ENCODE data around the gene SPIN2A. TPM values are rescaled to one million over a fixed set of nuclear protein-coding genes. Genes with fewer than 3 reads are reported as not detected.
"Not testable (repeated sequence)": the region's sequence is repeated elsewhere in the genome, so short reads cannot be mapped to it uniquely, and the experiment has no call there.

Gene SPIN2A
- total RNA-seq: under 1 TPM; 0.20 to 0.24 (median 0.22) TPM

DNA sequence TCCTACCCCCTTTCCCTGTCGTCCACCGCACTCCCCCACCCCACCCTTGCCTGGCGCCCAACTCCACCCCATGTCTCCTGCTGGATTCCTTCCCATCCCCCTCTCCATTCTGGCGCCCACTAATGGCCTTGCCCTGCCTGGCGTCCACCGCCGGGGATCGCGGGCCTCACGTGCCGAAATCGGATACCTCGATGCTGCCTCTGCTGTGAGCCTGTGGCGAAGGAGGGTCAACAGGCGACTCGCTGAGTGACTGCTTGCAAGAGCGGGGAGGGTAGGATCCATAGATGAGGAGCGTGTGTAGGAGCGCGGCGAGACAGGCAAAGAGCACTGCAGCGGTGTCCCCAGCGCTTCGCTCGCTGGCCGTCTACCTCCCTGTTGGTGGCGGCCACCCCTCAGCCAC is at the start of gene SPIN2A:
TSS of gene SPIN2A (minus strand) at position 325 of the 400 bp plus-strand sequence. CDS start 800 bp downstream, outside the sequence.
- H3K4me3 Mint-ChIP-seq, ATAC-seq: not testable (repeated sequence)

DNA sequence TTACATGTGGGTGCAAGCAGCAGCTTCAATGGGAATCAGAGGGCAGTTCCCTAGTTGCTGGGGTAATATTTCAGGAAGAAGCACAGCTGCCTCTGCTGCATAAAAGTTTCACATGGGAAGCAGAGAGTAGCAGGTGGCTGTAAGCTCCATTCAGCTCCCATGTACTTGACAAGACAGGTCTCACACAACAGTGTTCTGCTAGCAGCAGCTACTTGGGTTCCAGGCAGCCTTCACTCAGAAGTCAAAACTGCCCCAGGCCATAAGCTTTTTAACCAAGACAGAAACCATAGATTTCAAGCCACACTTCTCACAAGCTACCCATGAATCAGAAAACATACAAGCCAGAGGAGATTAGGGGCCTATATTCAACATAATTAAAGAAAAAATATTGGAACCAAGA is 41.4 kb upstream of the SPIN2A start:
- H3K27me3 Mint-ChIP-seq (ENCODE audit: low read depth): no peaks in the 10 kb centered on the region
- ATAC-seq: no peak

More for the DNA sequence above, at the start of gene SPIN2A:
- not testable (repeated sequence) for H3K9me3 Mint-ChIP-seq; H3K27me3 Mint-ChIP-seq (ENCODE audit: low read depth); DNase-seq; H3K36me3 Mint-ChIP-seq (ENCODE audit: insufficient read depth); H3K4me1 Mint-ChIP-seq (ENCODE audit: low read depth)

DNA sequence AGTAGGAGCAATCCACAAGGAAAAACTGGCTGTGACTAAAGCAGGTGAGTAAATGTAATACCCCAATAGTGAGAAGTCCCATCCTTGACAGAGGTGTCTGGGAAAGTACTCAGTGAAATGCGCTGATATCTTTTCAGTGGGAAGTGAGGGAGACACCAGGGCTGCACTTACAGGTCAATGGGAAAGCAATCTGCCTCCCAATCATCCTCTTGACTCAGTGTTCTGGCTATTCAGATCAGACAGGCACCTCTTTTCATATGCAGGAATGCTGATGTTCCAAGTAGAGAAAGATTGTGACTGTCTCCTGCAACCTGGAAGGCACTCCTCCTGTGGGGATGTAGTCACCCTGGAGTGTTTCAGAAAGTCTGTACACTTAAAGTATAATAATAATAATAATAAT is 39.9 kb upstream of the SPIN2A start:
- Mint-ChIP-seq H3K4me3 (no peak overlapping the region), H3K27me3 (ENCODE audit: low read depth) (no peaks in the 10 kb centered on the region), H3K4me1 (ENCODE audit: low read depth) (no peaks in the 10 kb centered on the region), H3K36me3 (ENCODE audit: insufficient read depth) (no peaks in the 10 kb centered on the region), H3K9me3 (peaks cover 16% of the 10 kb centered on the region)
- ATAC-seq (no peak), DNase-seq (no peak)

More for the DNA sequence above, 41.4 kb upstream of the SPIN2A start:
- Mint-ChIP-seq H3K4me1 (ENCODE audit: low read depth) (no peaks in the 10 kb centered on the region), H3K36me3 (ENCODE audit: insufficient read depth) (no peaks in the 10 kb centered on the region), H3K9me3 (peaks cover 19% of the 10 kb centered on the region), H3K4me3 (no peak overlapping the region)
- no peak for DNase-seq

DNA sequence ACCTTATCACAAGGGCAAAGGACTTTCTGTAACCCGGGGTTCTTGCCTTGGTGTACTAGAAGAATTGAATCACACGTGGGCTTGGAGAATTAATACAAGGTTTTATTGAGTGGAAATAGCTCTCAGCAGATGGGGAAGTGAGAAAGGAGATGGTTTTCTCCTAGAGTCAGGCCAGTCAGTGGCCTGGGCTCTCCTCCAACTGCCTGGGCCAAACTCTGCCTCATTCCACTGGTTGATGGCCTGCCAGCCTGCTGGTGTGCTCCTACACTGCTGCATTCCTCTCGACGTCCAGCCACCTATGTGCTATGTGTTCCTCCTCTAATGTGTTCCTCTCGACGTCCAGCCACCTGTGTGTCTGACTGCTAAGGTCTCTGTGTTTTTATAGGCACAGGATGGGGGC is 35.3 kb upstream of the SPIN2A start:
- H3K36me3 Mint-ChIP-seq (ENCODE audit: insufficient read depth): no peaks in the 10 kb centered on the region
- no peaks in the 10 kb centered on the region for H3K27me3 Mint-ChIP-seq (ENCODE audit: low read depth)
- ATAC-seq: no peak
- no peaks in the 10 kb centered on the region for H3K9me3 Mint-ChIP-seq
- H3K4me1 Mint-ChIP-seq (ENCODE audit: low read depth): no peaks in the 10 kb centered on the region
- DNase-seq: no peak
- no peak overlapping the region for H3K4me3 Mint-ChIP-seq

DNA sequence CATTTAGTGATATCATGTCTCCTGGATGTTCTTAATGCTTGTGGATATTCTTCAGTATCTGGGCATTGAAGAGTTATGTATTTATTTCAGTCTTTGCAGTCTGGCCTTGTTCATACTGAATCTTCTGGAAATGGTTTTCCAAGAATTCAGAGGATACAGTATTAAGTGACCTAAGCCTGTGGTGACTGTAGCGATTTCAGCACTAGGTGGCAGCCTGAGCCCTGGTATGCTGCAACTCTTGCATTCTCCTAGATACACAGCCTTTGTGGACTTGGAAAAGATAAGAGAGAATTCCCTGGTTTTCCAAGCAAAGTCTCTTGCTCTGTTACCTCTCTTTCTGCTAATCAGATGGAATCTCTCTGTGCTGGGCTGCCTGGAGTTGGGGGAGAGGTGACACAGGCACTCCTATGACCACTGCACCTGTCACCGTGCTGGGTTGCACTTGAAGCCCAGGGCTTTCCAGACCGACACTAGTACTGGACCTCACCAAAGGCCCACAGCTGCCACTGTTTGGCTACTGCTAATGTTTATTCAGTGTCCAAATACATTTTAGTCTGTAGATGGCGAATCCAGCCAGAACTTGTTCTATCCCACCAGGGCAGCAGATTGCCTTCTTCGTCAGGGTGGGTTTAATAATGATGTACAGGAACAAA is 19.3 kb upstream of the SPIN2A start:
- DNase-seq: no peak
- ATAC-seq: no peak
- Mint-ChIP-seq H3K4me1 (ENCODE audit: low read depth) (no peaks in the 10 kb centered on the region), H3K4me3 (no peak overlapping the region), H3K36me3 (ENCODE audit: insufficient read depth) (peaks cover 7% of the 10 kb centered on the region), H3K27me3 (ENCODE audit: low read depth) (no peaks in the 10 kb centered on the region), H3K9me3 (peaks cover 12% of the 10 kb centered on the region)

DNA sequence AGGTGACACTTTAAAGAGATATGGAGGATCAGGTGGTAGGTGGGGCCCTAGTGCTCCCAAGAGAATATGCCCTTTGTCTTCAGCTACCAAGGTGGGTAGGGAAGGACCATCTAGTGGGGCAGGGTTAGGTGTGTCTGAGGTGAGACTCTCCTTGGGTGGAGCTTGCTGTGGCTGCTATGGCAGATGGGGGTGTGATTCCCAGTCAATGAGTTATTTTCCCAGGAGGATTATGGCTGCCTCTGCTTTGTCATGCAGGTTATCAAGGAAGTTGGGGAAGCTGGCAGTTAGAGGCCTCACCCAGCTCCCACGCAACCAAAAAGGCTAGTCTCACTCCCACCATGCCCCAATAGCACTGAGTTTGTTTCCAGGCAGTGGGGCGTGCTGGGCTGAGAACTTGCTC is 18.0 kb upstream of the SPIN2A start:
- no peak for ATAC-seq

DNA sequence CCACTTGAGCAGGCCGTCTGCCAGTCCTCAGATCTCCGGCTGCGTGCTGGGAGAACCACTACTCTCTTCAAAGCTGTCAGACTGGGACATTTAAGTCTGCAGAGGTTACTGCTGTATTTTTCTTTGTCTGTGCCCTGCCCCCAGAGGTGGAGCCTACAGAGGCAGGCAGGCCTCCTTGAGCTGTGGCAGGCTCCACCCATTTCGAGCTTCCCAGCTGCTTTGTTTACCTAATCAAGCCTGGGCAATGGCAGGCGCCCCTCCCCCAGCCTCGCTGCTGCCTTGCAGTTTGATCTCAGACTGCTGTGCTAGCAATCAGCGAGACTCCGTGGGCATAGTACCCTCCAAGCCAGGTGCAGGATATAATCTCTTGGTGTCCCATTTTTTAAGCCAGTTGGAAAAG is 15.0 kb upstream of the SPIN2A start:
- H3K4me1 Mint-ChIP-seq (ENCODE audit: low read depth); DNase-seq; H3K4me3 Mint-ChIP-seq; H3K27me3 Mint-ChIP-seq (ENCODE audit: low read depth); ATAC-seq: not testable (repeated sequence)
- Mint-ChIP-seq H3K36me3 (ENCODE audit: insufficient read depth) (peaks cover 18% of the 10 kb centered on the region), H3K9me3 (peaks cover 16% of the 10 kb centered on the region)

More for the DNA sequence above, 18.0 kb upstream of the SPIN2A start:
- Mint-ChIP-seq H3K27me3 (ENCODE audit: low read depth) (no peaks in the 10 kb centered on the region), H3K4me3 (no peak overlapping the region), H3K9me3 (peaks cover 12% of the 10 kb centered on the region), H3K4me1 (ENCODE audit: low read depth) (no peaks in the 10 kb centered on the region), H3K36me3 (ENCODE audit: insufficient read depth) (peaks cover 6% of the 10 kb centered on the region)
- no peak for DNase-seq

DNA sequence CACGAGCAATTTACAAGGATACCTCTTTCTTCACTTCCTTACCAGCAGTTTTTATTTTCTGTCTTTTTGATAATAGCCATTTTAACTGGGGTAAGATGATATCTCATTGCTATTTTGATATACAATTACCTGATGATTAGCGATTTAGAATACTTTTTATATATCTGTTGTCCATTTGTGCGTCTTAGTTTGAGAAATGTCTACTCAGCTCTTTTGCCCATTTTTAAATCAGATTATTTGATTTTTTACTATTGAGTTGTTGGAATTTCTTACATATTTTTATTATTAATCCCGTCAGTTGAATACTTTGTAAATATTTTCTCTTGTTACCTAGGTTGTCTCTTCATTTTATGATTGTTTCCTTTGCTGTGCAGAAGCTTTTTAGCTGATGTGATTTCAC is 1.5 kb upstream of the SPIN2A start:
- peaks cover 10% of the 10 kb centered on the region for H3K4me1 Mint-ChIP-seq (ENCODE audit: low read depth)
- DNase-seq (no peak), ATAC-seq (no peak)
- no peaks in the 10 kb centered on the region for H3K27me3 Mint-ChIP-seq (ENCODE audit: low read depth)
- no peaks in the 10 kb centered on the region for H3K36me3 Mint-ChIP-seq (ENCODE audit: insufficient read depth)
- no peaks in the 10 kb centered on the region for H3K9me3 Mint-ChIP-seq
- no peak overlapping the region for H3K4me3 Mint-ChIP-seq

DNA sequence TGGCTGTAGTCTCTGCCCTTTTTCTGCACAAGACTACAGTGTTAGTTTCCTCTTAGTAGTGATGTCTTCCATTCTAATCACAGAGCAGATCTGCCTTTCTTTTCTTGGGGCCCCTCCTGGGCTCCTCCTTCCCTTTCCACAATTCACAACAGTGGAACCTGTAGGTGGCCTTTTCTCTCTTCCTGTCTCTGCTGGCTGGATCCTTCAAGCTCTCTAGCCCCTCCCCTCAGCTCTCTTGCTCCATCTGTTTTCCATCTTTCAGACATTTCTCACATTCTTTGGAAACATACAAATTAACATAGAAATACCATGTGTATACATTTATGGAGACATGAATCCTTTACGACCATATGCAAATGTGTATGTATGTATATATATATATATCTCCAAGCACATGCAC is 304 bp upstream of the SPIN2A start:
- Mint-ChIP-seq H3K4me1 (ENCODE audit: low read depth) (peaks cover 8% of the 10 kb centered on the region), H3K9me3 (no peaks in the 10 kb centered on the region), H3K4me3 (no peak overlapping the region), H3K27me3 (ENCODE audit: low read depth) (no peaks in the 10 kb centered on the region), H3K36me3 (ENCODE audit: insufficient read depth) (no peaks in the 10 kb centered on the region)
- ATAC-seq (no peak), DNase-seq (no peak)

DNA sequence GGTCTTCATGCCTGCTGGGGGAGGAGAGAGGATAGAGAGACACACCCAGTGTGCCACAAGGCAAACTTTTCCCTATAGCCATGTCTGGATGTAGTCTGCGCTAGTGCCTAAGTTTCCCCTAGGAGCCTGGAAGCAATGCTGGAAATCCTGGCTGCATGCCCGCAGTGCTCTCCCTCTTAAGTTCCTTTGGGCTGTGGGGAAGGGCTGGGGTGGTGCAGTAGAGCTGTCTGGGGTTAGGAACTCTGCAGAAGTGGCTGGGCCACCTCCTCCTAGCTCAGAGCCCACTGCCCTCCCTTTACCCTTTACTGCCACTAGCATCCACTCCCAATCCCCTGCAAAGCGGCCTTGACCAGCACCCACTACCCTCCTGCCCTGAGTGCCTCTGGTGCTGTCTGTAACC is 608 bp downstream of the SPIN2A start:
- not testable (repeated sequence) for H3K36me3 Mint-ChIP-seq (ENCODE audit: insufficient read depth); H3K4me1 Mint-ChIP-seq (ENCODE audit: low read depth); H3K4me3 Mint-ChIP-seq; DNase-seq; H3K27me3 Mint-ChIP-seq (ENCODE audit: low read depth); H3K9me3 Mint-ChIP-seq; ATAC-seq

DNA sequence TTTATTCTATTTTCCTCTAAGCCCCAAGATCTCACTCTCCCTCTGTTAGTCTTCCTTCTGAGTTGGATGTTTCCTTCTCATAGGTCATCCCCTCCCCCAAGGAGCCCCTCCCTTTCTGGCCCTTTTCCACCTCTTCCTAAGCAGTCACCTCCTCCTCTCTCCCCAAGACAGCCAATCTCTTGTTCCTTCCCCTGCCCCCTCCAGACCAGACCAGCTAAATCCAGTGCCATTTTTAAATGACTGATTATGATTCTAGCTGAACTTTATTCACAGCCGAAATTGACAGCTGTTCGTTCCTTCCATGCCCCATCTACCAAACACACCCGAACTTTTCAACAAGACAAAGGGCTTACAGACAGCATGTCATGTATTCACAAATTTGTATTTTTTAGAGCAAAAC is 1.9 kb downstream of the SPIN2A start:
- H3K4me1 Mint-ChIP-seq (ENCODE audit: low read depth): no peaks in the 10 kb centered on the region
- H3K4me3 Mint-ChIP-seq: no peak overlapping the region
- DNase-seq: no peak
- no peaks in the 10 kb centered on the region for H3K9me3 Mint-ChIP-seq
- ATAC-seq: no peak
- H3K36me3 Mint-ChIP-seq (ENCODE audit: insufficient read depth): no peaks in the 10 kb centered on the region
- no peaks in the 10 kb centered on the region for H3K27me3 Mint-ChIP-seq (ENCODE audit: low read depth)

DNA sequence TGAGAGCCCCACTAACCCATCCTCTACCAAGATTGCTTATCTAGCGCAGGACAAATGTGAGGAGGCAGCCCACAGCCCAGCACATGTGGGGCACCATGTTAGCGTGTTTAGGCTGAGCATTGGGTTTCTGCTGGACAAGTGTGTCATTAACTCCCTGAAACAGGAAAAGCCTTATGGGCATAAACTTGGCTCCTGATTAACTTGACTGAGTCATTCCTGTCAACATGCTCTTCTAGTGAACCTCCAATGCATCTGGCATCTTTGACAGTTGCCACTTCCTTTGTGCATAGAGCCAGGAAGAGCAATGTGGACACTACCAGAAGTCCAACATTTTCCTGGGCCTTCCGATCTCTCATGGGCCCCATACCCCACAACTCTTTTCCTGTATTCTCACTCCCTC is 2.5 kb downstream of the SPIN2A start:
- Mint-ChIP-seq H3K4me3 (no peak overlapping the region), H3K36me3 (ENCODE audit: insufficient read depth) (no peaks in the 10 kb centered on the region), H3K4me1 (ENCODE audit: low read depth) (no peaks in the 10 kb centered on the region), H3K9me3 (no peaks in the 10 kb centered on the region), H3K27me3 (ENCODE audit: low read depth) (no peaks in the 10 kb centered on the region)
- ATAC-seq: no peak
- no peak for DNase-seq

DNA sequence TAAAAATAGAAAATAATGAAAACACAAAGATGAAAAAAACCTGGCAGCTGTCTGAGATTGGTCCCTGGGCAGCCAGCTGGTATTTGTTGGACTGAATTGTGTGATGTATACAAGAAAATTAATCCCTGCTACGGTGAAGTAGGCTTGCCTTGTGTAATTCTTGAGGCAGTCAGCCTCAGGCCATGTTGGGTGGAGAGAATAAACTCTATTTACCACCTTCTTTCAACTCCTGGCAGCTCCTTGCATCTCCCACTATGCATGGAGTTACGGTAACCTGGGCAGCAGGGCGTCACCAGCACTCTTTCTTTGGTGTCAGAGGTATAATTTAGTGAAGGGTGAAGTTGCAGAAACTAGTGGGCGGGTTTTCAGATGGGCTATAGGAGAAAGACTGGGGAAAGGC is 3.5 kb downstream of the SPIN2A start:
- DNase-seq (no peak), ATAC-seq (no peak)
- H3K4me3 Mint-ChIP-seq: no peak overlapping the region
- H3K27me3 Mint-ChIP-seq (ENCODE audit: low read depth): no peaks in the 10 kb centered on the region
- no peaks in the 10 kb centered on the region for H3K9me3 Mint-ChIP-seq
- H3K4me1 Mint-ChIP-seq (ENCODE audit: low read depth): no peaks in the 10 kb centered on the region
- no peaks in the 10 kb centered on the region for H3K36me3 Mint-ChIP-seq (ENCODE audit: insufficient read depth)

DNA sequence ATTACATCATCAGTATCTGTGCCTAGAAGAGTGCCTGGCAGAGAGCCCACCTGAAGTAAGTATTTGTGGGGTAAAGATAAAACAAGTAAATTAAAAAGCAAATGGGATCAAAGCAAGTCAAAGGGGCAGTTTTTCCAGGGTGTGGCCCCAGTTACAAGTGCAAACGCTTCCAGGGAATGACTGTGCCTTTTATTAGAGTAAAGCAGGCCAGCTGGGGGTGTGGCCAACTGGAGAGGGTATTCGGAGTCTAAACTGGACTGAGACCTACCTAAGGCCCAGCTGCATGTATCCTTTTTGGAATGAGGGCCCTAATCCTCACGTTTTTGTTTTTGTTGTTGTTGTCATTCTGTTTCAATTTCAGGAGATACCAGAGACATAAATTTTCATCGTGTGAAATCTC is 3.9 kb downstream of the SPIN2A start:
- H3K4me1 Mint-ChIP-seq (ENCODE audit: low read depth); ATAC-seq; H3K27me3 Mint-ChIP-seq (ENCODE audit: low read depth); DNase-seq; H3K36me3 Mint-ChIP-seq (ENCODE audit: insufficient read depth); H3K4me3 Mint-ChIP-seq; H3K9me3 Mint-ChIP-seq: not testable (repeated sequence)

DNA sequence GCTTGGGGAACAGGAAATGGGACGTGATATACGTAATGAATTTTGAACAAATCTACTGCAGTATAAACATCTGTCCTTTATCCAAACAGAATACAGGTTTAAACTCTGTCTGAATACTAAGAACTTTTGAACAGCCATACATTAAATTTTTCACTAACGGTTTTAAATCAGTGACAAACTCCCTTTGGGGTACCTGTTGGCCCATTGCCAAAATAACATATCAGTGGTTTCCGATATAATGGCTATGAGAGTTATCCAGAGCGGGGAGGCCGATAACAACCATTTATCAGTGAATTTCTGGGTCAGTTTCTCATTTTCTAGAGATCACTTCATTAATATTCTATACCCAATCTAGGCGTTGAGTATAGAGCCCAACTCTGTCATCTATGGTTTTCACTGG is 5.2 kb downstream of the SPIN2A start:
- Mint-ChIP-seq H3K4me1 (ENCODE audit: low read depth) (no peaks in the 10 kb centered on the region), H3K9me3 (no peaks in the 10 kb centered on the region), H3K36me3 (ENCODE audit: insufficient read depth) (no peaks in the 10 kb centered on the region), H3K27me3 (ENCODE audit: low read depth) (no peaks in the 10 kb centered on the region), H3K4me3 (no peak overlapping the region)
- DNase-seq: no peak
- ATAC-seq: no peak

DNA sequence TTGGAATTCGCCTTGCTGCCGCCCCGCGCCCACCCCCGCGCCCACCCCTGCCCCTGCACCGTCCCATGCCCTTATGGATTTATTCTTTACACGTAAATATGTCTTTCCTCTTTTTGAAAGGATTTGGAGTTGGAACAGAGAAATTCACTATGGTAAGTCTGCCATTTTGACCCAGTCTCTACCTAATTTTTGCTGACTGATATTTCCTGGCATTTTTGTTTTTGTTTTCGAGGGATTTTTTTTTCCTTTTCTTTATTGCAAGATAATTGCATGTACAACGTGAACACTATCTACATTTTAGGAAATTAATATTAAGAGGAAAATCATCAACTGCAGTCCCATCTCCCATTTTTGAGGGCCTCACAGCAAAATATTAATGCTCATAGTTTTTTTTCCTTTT is 15.4 kb downstream of the SPIN2A start:
- no peaks in the 10 kb centered on the region for H3K27me3 Mint-ChIP-seq (ENCODE audit: low read depth)
- peaks cover 8% of the 10 kb centered on the region for H3K4me1 Mint-ChIP-seq (ENCODE audit: low read depth)
- H3K4me3 Mint-ChIP-seq: peak overlapping the region; percentile 88
- DNase-seq (no peak), ATAC-seq (peak in 1 of 2 donors; percentile 3)
- peaks cover 7% of the 10 kb centered on the region for H3K36me3 Mint-ChIP-seq (ENCODE audit: insufficient read depth)
- no peaks in the 10 kb centered on the region for H3K9me3 Mint-ChIP-seq
